OCI-LY3 (cell line): ENCODE measurements around the gene DOCK1.

Source experiments
- H2AFZ ChIP-seq: fragments of 200-600, 300-600 bp; shearing (Covaris generic); 2 replicates; pipeline ENCODE4 v1.6.0; 2014; ENCODE audit warnings: antibody characterized with exemption, low read depth, low read length
- H3K27ac ChIP-seq: fragments of 200-600, 300-600 bp; sonication (generic); 2 replicates; pipeline ENCODE4 v1.5.1; 2014; ENCODE audit warnings: mild to moderate bottlenecking, low read length, moderate library complexity, mixed read lengths
- H3K27me3 ChIP-seq: fragments of 200-600, 300-600 bp; sonication (generic); 2 replicates; pipeline ENCODE4 v1.6.1; 2014; ENCODE audit warnings: low read depth, low read length, mixed read lengths
- H3K36me3 ChIP-seq: fragments of 200-600, 300-600 bp; sonication (generic); replicated peaks from 2 replicates; pipeline ENCODE3; 2014; ENCODE audit warnings: low read depth, low read length, mixed read lengths
- H3K4me1 ChIP-seq: fragments of 300-600, 200-600 bp; sonication (generic); 2 replicates; pipeline ENCODE4 v1.6.1; 2014; ENCODE audit warnings: low read length, mixed read lengths
- H3K4me2 ChIP-seq: fragments of 200-600, 300-600 bp; sonication (generic); 2 replicates; pipeline ENCODE4 v1.6.1; 2014; ENCODE audit warnings: low read length, mixed read lengths
- H3K4me3 ChIP-seq: fragments of 300-600, 200-600 bp; sonication (generic); 2 replicates; pipeline ENCODE4 v1.5.1; 2014; ENCODE audit warnings: antibody characterized with exemption, mild to moderate bottlenecking, low read length, moderate library complexity
- H3K79me2 ChIP-seq: fragments of 300-600, 200-600 bp; shearing (Covaris generic); 2 replicates; pipeline ENCODE4 v1.6.1; 2014; ENCODE audit warnings: mild to moderate bottlenecking, low read length, mixed read lengths
- H3K9ac ChIP-seq: fragments of 300-600, 200-600 bp; shearing (Covaris generic); 2 replicates; pipeline ENCODE4 v1.6.0; 2014; ENCODE audit warnings: mild to moderate bottlenecking, low read length, moderate library complexity
- H3K9me3 ChIP-seq: fragments of 200-600, 300-600 bp; shearing (Covaris generic); 2 replicates; pipeline ENCODE4 v1.6.1; 2014; ENCODE audit warnings: low read length, mixed read lengths; ENCODE audit not compliant: insufficient read depth
- H4K20me1 ChIP-seq: fragments of 200-600, 300-600 bp; sonication (generic); 2 replicates; pipeline ENCODE4 v1.6.1; 2016; ENCODE audit warnings: low read length, mixed read lengths; ENCODE audit not compliant: insufficient read depth
- EZH2phosphoT487 ChIP-seq: fragments of 200-600 bp; shearing (Covaris generic); IDR thresholded peaks from 2 replicates; pipeline ENCODE4 v1.6.1; 2018; ENCODE audit warnings: antibody characterized with exemption, mixed run types, low read depth
- TF ChIP-seq, protein P1 (sequence below): fragments of 200-600, 300-600 bp; sonication (generic); IDR thresholded peaks from 2 replicates; pipeline ENCODE4 v1.5.1; 2014; ENCODE audit warnings: antibody characterized with exemption, low read length, low read depth

The DOCK1 gene

DNA sequence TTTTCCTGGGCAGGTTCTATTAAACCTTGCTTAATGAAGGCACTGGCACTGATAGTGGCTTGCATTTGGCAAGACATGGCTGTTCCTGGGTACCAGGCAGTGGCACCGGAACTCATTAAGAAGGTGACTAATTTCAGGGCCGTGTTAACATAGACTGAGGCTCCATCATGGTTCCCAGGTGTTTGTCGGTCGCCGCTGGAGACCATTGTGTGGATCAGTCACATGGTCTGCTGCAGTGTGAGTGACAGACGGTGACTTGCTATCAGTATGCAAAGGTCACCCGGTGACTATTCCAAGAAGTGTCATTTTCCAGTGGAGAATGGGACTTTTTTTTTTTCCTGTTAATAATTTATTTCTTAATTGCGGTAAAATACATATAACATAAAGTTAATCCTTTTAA, 184.9 kb downstream of the DOCK1 start:
- Histone ChIP-seq H2AFZ (no peak overlapping the region), H3K4me2 (no peak overlapping the region)

GRCh38 chr10:127091354-127091753, 186.1 kb downstream of the DOCK1 start:
- no peaks in the 10 kb centered on the region for H3K27me3 ChIP-seq
- H4K20me1 ChIP-seq, result no peaks in the 10 kb centered on the region
- no peak overlapping the region for H3K27ac ChIP-seq
- H3K4me3 ChIP-seq, result no peak overlapping the region
- H3K9ac ChIP-seq, result no peak overlapping the region
- H3K9me3 ChIP-seq, result no peaks in the 10 kb centered on the region
- H2AFZ ChIP-seq, result no peak overlapping the region
- no peak for TF ChIP-seq EZH2phosphoT487
- TF ChIP-seq, protein P1, sequence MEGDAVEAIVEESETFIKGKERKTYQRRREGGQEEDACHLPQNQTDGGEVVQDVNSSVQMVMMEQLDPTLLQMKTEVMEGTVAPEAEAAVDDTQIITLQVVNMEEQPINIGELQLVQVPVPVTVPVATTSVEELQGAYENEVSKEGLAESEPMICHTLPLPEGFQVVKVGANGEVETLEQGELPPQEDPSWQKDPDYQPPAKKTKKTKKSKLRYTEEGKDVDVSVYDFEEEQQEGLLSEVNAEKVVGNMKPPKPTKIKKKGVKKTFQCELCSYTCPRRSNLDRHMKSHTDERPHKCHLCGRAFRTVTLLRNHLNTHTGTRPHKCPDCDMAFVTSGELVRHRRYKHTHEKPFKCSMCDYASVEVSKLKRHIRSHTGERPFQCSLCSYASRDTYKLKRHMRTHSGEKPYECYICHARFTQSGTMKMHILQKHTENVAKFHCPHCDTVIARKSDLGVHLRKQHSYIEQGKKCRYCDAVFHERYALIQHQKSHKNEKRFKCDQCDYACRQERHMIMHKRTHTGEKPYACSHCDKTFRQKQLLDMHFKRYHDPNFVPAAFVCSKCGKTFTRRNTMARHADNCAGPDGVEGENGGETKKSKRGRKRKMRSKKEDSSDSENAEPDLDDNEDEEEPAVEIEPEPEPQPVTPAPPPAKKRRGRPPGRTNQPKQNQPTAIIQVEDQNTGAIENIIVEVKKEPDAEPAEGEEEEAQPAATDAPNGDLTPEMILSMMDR, result no peak
- no peaks in the 10 kb centered on the region for H3K36me3 ChIP-seq
- H3K4me2 ChIP-seq, result no peak overlapping the region
- no peaks in the 10 kb centered on the region for H3K79me2 ChIP-seq
- H3K4me1 ChIP-seq, result no peaks in the 10 kb centered on the region

More for the DNA sequence above, 184.9 kb downstream of the DOCK1 start:
- Histone ChIP-seq H3K36me3 (no peaks in the 10 kb centered on the region), H3K9ac (no peak overlapping the region), H3K4me1 (no peaks in the 10 kb centered on the region), H3K9me3 (no peaks in the 10 kb centered on the region), H4K20me1 (no peaks in the 10 kb centered on the region), H3K27me3 (no peaks in the 10 kb centered on the region), H3K4me3 (no peak overlapping the region), H3K79me2 (no peaks in the 10 kb centered on the region), H3K27ac (no peak overlapping the region)
- TF ChIP-seq, protein P1, result no peak
- TF ChIP-seq EZH2phosphoT487, result no peak

GRCh38 chr10:127092916-127093315, 187.7 kb downstream of the DOCK1 start:
- H2AFZ ChIP-seq, result no peak overlapping the region
- TF ChIP-seq, protein P1, result no peak
- no peak for TF ChIP-seq EZH2phosphoT487
- H3K27ac ChIP-seq, result no peak overlapping the region
- no peaks in the 10 kb centered on the region for H3K36me3 ChIP-seq
- no peaks in the 10 kb centered on the region for H4K20me1 ChIP-seq
- no peaks in the 10 kb centered on the region for H3K9me3 ChIP-seq
- H3K4me1 ChIP-seq, result no peaks in the 10 kb centered on the region
- no peak overlapping the region for H3K4me3 ChIP-seq
- no peak overlapping the region for H3K4me2 ChIP-seq
- H3K79me2 ChIP-seq, result no peaks in the 10 kb centered on the region
- no peak overlapping the region for H3K9ac ChIP-seq
- H3K27me3 ChIP-seq, result no peaks in the 10 kb centered on the region

DNA sequence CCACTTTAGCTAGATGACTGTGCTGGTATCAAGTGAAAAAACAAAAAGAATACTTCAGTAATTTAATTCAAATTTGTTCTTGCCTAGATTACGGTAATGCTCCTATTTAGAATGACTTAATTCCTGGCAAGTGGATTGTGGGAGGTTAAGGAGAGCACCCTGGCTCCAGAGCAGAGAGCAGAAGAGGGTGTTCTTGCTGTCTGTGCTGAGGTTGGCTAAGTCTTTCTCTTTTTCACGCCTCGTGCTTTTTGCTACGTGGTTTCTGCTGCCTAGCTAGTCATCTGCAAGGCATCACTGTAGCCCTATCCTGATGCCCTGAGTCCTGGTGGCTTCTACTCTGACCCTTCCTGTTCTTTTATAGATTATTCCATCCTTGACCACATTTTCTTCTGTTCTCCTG, 189.8 kb downstream of the DOCK1 start:
- H3K9me3 ChIP-seq, result no peaks in the 10 kb centered on the region
- H3K27ac ChIP-seq, result no peak overlapping the region
- no peaks in the 10 kb centered on the region for H3K36me3 ChIP-seq
- H3K79me2 ChIP-seq, result no peaks in the 10 kb centered on the region
- no peak overlapping the region for H3K4me2 ChIP-seq
- no peaks in the 10 kb centered on the region for H3K4me1 ChIP-seq
- H4K20me1 ChIP-seq, result no peaks in the 10 kb centered on the region
- H3K4me3 ChIP-seq, result no peak overlapping the region
- TF ChIP-seq, protein P1, result no peak
- TF ChIP-seq EZH2phosphoT487, result no peak
- H3K27me3 ChIP-seq, result no peaks in the 10 kb centered on the region
- H3K9ac ChIP-seq, result no peak overlapping the region
- H2AFZ ChIP-seq, result no peak overlapping the region
